ENCODE data around the gene LDB2. TPM values are rescaled to one million over a fixed set of nuclear protein-coding genes. Genes with fewer than 3 reads are reported as not detected.
A peak's percentile ranks its signal among the peaks of the same experiment; 100 is the strongest.

Gene LDB2
- total RNA-seq, 1 donor from 2014 or later: 4.9 TPM

DNA sequence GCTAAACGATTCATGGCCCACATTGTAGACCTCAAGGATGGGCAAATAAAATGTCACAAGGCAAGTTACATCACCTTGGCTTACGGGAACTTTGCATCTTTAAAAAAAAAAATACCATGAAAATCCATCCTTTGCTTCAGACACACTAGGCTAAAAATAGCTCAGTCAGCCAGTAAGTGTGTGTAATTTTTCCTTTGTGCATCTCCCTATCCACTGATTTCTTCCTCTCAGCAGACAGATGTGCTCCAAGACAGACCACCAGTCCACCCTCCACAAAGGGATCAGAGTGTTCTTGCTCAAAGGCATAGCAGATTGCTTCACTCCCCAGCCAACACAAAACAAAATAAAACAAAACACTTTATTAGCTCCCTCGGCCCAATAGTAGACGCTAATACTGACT is 14.6 kb downstream of the LDB2 start:
- Mint-ChIP-seq H3K27ac (ENCODE audit: unreplicated experiment) (peak overlapping the region; percentile 83), H3K27me3 (ENCODE audit: low read depth, unreplicated experiment) (no peaks in the 10 kb centered on the region), H3K36me3 (ENCODE audit: low read depth, unreplicated experiment) (peaks cover 12% of the 10 kb centered on the region), H3K9me3 (ENCODE audit: unreplicated experiment) (peaks cover 14% of the 10 kb centered on the region), H3K4me3 (ENCODE audit: unreplicated experiment) (no peak overlapping the region), H3K4me1 (ENCODE audit: low read depth, unreplicated experiment) (peaks cover 11% of the 10 kb centered on the region)
- H3K79me2 ChIP-seq (ENCODE audit: insufficient read depth, low read length): no peaks in the 10 kb centered on the region
- no peaks in the 10 kb centered on the region for H3K27me3 ChIP-seq (ENCODE audit: insufficient read depth, low read length)
- H3K4me2 ChIP-seq (ENCODE audit: low read length): no peak overlapping the region
- no peaks in the 10 kb centered on the region for H3K9me3 ChIP-seq (ENCODE audit: insufficient read depth, low read depth, low read length)
- no peak overlapping the region for H3K9ac ChIP-seq (ENCODE audit: low read length)
- no peak overlapping the region for H3K27ac ChIP-seq (ENCODE audit: low read depth, low read length)
- H2AFZ ChIP-seq (ENCODE audit: low read depth, low read length): no peak overlapping the region
- FAIRE-seq (no peak), DNase-seq (ENCODE audit: low read depth) (peak; percentile 32)
- no peaks in the 10 kb centered on the region for H3K4me1 ChIP-seq (ENCODE audit: insufficient read depth, low read length)
- H3K4me3 ChIP-seq (ENCODE audit: insufficient read depth, low read depth, low read length): no peak overlapping the region
- TF ChIP-seq EZH2 (IDR thresholded peaks at IDR 0.05; ENCODE audit: insufficient read depth, low read length): no peak
- TF ChIP-seq, protein P1, sequence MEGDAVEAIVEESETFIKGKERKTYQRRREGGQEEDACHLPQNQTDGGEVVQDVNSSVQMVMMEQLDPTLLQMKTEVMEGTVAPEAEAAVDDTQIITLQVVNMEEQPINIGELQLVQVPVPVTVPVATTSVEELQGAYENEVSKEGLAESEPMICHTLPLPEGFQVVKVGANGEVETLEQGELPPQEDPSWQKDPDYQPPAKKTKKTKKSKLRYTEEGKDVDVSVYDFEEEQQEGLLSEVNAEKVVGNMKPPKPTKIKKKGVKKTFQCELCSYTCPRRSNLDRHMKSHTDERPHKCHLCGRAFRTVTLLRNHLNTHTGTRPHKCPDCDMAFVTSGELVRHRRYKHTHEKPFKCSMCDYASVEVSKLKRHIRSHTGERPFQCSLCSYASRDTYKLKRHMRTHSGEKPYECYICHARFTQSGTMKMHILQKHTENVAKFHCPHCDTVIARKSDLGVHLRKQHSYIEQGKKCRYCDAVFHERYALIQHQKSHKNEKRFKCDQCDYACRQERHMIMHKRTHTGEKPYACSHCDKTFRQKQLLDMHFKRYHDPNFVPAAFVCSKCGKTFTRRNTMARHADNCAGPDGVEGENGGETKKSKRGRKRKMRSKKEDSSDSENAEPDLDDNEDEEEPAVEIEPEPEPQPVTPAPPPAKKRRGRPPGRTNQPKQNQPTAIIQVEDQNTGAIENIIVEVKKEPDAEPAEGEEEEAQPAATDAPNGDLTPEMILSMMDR (IDR thresholded peaks at IDR 0.05; ENCODE audit: insufficient read depth, low read depth, low read length): no peak
- H3K36me3 ChIP-seq (ENCODE audit: insufficient read depth, low read length): no peaks in the 10 kb centered on the region
- H4K20me1 ChIP-seq (ENCODE audit: insufficient read depth, low read length): no peaks in the 10 kb centered on the region

DNA sequence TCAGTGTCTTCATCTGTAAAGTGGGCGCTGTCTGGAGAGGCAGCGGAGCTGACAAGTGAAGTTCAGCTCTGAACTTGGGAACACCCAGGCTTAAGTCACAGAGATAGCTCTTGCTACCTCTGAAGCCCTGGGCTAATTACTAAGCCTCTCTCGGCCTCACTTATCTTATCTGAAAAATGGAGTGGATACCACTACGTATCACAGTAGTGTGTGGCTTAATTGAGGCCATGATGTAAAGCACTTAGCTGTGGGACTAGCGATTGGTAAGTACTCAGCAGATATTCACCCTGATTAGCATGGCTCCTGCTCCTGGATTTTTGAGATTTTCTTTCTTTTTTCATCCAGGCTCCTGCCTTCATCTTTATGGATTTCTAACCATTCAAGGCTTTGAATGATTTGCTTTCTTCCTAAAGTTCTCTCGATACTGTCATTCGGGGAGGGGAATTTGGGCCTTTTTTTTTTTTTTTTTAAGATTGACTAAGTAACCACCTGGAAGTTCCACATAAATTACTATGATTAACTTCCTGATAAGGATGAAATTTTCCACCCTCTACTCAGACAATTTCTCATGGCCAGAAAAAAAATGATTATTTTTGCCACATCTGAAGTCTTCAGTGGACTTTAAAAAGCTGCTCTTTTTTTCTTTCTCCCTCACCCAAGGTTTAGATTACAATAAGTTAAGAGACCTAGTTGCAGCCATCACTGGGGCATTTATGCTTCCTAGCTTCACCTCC is 17.1 kb downstream of the LDB2 start:
- H3K27ac ChIP-seq (ENCODE audit: low read depth, low read length): no peak overlapping the region

DNA sequence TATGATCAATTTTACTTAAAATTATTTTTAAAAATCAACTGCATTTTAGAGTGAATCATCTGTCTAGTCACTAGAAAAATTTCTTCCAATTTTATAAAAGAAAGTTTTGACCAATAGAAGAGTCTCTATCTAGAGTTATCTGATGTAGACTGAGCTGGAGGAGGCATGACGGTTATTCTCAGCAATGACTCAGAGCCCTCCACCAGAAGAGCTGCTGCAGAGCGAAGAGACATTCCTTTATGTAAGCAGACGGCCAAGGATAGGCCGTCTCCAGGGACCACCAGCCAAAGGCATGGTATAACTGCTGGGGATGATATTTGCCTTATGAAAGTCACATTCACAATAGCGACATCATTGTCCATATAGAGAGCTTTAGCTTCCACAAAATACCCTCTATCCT is 23.0 kb downstream of the LDB2 start:
- Mint-ChIP-seq H3K36me3 (ENCODE audit: low read depth, unreplicated experiment) (peaks cover 6% of the 10 kb centered on the region), H3K27ac (ENCODE audit: unreplicated experiment) (peak overlapping the region; percentile 98), H3K9me3 (ENCODE audit: unreplicated experiment) (peaks cover 12% of the 10 kb centered on the region), H3K4me1 (ENCODE audit: low read depth, unreplicated experiment) (peaks cover 18% of the 10 kb centered on the region), H3K4me3 (ENCODE audit: unreplicated experiment) (no peak overlapping the region), H3K27me3 (ENCODE audit: low read depth, unreplicated experiment) (no peaks in the 10 kb centered on the region)
- DNase-seq (ENCODE audit: low read depth): peak; percentile 96
- Histone ChIP-seq H3K4me2 (ENCODE audit: low read length) (peak overlapping the region; percentile 69), H3K36me3 (ENCODE audit: insufficient read depth, low read length) (peaks cover 4% of the 10 kb centered on the region), H3K27ac (ENCODE audit: low read depth, low read length) (peak overlapping the region; percentile 75), H3K79me2 (ENCODE audit: insufficient read depth, low read length) (no peaks in the 10 kb centered on the region), H4K20me1 (ENCODE audit: insufficient read depth, low read length) (no peaks in the 10 kb centered on the region), H3K4me1 (ENCODE audit: insufficient read depth, low read length) (peaks cover 9% of the 10 kb centered on the region), H3K27me3 (ENCODE audit: insufficient read depth, low read length) (no peaks in the 10 kb centered on the region), H3K9ac (ENCODE audit: low read length) (no peak overlapping the region), H3K4me3 (ENCODE audit: insufficient read depth, low read depth, low read length) (no peak overlapping the region), H3K9me3 (ENCODE audit: insufficient read depth, low read depth, low read length) (no peaks in the 10 kb centered on the region), H2AFZ (ENCODE audit: low read depth, low read length) (no peak overlapping the region)
- TF ChIP-seq, protein P1 (IDR thresholded peaks at IDR 0.05; ENCODE audit: insufficient read depth, low read depth, low read length): no peak
- TF ChIP-seq EZH2 (IDR thresholded peaks at IDR 0.05; ENCODE audit: insufficient read depth, low read length): no peak
- FAIRE-seq: peak; percentile 88

More for the DNA sequence above, 17.1 kb downstream of the LDB2 start:
- Histone ChIP-seq H4K20me1 (ENCODE audit: insufficient read depth, low read length) (no peaks in the 10 kb centered on the region), H3K9ac (ENCODE audit: low read length) (no peak overlapping the region), H3K9me3 (ENCODE audit: insufficient read depth, low read depth, low read length) (no peaks in the 10 kb centered on the region), H3K4me1 (ENCODE audit: insufficient read depth, low read length) (no peaks in the 10 kb centered on the region), H3K4me2 (ENCODE audit: low read length) (no peak overlapping the region), H3K36me3 (ENCODE audit: insufficient read depth, low read length) (no peaks in the 10 kb centered on the region), H3K4me3 (ENCODE audit: insufficient read depth, low read depth, low read length) (no peak overlapping the region), H3K27me3 (ENCODE audit: insufficient read depth, low read length) (no peaks in the 10 kb centered on the region), H2AFZ (ENCODE audit: low read depth, low read length) (no peak overlapping the region), H3K79me2 (ENCODE audit: insufficient read depth, low read length) (no peaks in the 10 kb centered on the region)
- Mint-ChIP-seq H3K27ac (ENCODE audit: unreplicated experiment) (no peak overlapping the region), H3K9me3 (ENCODE audit: unreplicated experiment) (peaks cover 14% of the 10 kb centered on the region), H3K4me1 (ENCODE audit: low read depth, unreplicated experiment) (peaks cover 11% of the 10 kb centered on the region), H3K27me3 (ENCODE audit: low read depth, unreplicated experiment) (no peaks in the 10 kb centered on the region), H3K36me3 (ENCODE audit: low read depth, unreplicated experiment) (peaks cover 12% of the 10 kb centered on the region), H3K4me3 (ENCODE audit: unreplicated experiment) (no peak overlapping the region)
- FAIRE-seq (no peak), DNase-seq (ENCODE audit: low read depth) (peak; percentile 56)
- TF ChIP-seq EZH2 (IDR thresholded peaks at IDR 0.05; ENCODE audit: insufficient read depth, low read length): no peak

Measured in astrocyte (in vitro differentiated cells and primary cell).